ENCODE measurements around the gene OSBPL8.

Gene OSBPL8

DNA sequence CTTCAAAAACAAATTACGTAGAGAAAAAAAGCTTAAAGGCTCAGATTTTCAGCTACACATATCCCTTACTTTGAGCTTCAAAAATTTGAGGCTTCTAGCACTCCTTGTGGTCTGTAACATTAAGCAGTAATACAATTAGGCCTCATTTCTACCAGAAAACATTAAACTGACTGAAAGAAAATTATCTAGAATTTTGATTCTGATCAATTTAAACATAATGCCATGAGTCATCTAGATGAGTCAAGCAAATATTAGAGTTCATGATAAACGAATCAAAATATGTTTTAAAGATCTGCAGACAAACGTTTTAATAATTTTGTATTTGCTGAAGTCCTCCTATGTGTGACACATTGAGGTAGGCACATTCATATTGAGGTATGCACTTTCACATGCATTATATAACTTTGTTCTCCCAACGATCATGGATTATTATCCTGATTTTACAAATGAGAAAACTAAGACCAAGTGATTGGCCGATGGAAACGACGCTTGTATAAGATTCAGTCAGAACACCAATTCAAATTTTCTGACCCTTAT is 4.3 kb downstream of the OSBPL8 start:
- H3K27ac ChIP-seq (ENCODE audit: low read depth, low read length): no peak overlapping the region
- H3K9me3 ChIP-seq (ENCODE audit: control insufficient read depth, insufficient read depth, low read length): no peaks in the 10 kb centered on the region
- H3K4me1 ChIP-seq (ENCODE audit: control insufficient read depth, insufficient read depth, low read length): peaks cover 27% of the 10 kb centered on the region
- no peaks in the 10 kb centered on the region for H3K27me3 ChIP-seq (ENCODE audit: control insufficient read depth, insufficient read depth, low read length)
- no peaks in the 10 kb centered on the region for H3K36me3 ChIP-seq (ENCODE audit: control insufficient read depth, insufficient read depth, low read length)
- H3K9ac ChIP-seq (ENCODE audit: low read depth, low read length): no peak overlapping the region
- no peak overlapping the region for H3K4me3 ChIP-seq (ENCODE audit: low read depth, low read length)

DNA sequence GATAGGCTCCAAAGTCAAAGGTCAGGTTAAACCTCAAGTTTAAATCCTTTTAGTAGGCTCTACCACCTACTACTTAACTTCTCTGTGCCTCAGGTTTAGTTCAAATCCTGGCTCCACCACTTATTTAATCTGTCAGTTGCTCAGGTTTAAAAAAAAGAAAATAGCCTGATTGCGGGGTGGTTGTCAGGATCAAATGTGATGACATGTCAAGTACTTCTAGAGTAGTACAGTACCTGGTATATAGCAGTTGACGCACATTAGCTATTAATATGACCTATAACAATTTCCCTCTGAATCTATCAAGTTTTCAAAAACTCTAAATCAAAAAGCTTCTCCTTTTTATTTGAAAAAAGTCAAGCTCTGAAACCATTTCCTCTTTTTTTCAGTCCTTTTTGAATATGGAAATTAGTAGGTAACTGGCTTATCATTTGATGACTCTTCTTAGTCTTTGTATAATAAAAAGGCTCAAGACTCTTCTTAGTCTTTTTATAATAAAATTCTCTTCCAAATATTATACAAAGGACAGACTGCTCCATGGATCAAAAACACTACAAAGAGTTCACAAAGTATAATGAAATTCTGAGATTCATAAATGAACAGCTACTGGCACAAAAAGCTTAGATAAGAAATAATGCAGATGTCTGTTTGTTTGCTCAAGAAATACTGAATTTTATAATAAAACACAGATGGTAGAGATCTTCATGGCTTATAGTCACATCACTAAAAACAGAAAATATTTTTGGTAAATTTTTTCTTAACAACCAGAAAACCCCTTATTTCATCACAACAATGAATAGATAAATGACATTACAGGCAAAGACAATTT is 5.0 kb downstream of the OSBPL8 start:
- Histone ChIP-seq H3K4me1 (ENCODE audit: control insufficient read depth, insufficient read depth, low read length) (peaks cover 25% of the 10 kb centered on the region), H3K9me3 (ENCODE audit: control insufficient read depth, insufficient read depth, low read length) (no peaks in the 10 kb centered on the region), H3K4me3 (ENCODE audit: low read depth, low read length) (no peak overlapping the region), H3K27ac (ENCODE audit: low read depth, low read length) (no peak overlapping the region), H3K27me3 (ENCODE audit: control insufficient read depth, insufficient read depth, low read length) (no peaks in the 10 kb centered on the region), H3K36me3 (ENCODE audit: control insufficient read depth, insufficient read depth, low read length) (no peaks in the 10 kb centered on the region), H3K9ac (ENCODE audit: low read depth, low read length) (no peak overlapping the region)

DNA sequence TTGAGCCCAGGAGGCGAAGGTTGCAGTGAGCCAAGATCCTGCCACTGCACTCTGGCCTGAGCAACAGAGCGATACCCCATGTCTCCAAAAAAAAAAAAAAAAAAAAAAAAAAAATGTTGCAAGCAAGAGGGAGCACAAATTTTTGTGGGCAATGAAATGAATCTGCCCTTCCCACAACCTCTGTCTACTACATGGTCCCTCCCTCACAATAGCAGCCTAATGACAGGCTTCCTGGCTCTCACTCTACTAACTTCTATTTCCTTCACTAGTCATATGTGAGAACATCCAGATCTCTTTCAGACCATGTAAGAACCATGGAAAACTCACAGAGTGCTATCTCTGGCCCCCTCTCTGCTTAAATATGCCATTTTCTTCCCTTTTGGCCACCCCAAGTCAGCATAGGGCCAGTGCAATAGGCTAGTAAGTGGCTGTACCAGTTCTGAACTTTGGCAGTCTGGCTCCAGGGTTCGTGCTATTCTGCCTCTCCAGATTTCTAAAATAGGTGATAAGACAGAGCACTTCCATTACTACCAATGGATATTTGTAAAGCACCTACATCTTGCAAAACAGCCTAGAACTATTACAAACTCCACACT is 7.1 kb downstream of the OSBPL8 start:
- Histone ChIP-seq H3K4me1 (ENCODE audit: control insufficient read depth, insufficient read depth, low read length) (peaks cover 45% of the 10 kb centered on the region), H3K27ac (ENCODE audit: low read depth, low read length) (no peak overlapping the region), H3K9ac (ENCODE audit: low read depth, low read length) (no peak overlapping the region), H3K36me3 (ENCODE audit: control insufficient read depth, insufficient read depth, low read length) (no peaks in the 10 kb centered on the region), H3K9me3 (ENCODE audit: control insufficient read depth, insufficient read depth, low read length) (no peaks in the 10 kb centered on the region), H3K27me3 (ENCODE audit: control insufficient read depth, insufficient read depth, low read length) (no peaks in the 10 kb centered on the region), H3K4me3 (ENCODE audit: low read depth, low read length) (no peak overlapping the region)

- H3K36me3 ChIP-seq (ENCODE audit: control insufficient read depth, insufficient read depth, low read length): no peaks in the 10 kb centered on the region
- H3K4me1 ChIP-seq (ENCODE audit: control insufficient read depth, insufficient read depth, low read length): peaks cover 54% of the 10 kb centered on the region
- no peaks in the 10 kb centered on the region for H3K27me3 ChIP-seq (ENCODE audit: control insufficient read depth, insufficient read depth, low read length)
- H3K9me3 ChIP-seq (ENCODE audit: control insufficient read depth, insufficient read depth, low read length): no peaks in the 10 kb centered on the region
- H3K4me3 ChIP-seq (ENCODE audit: low read depth, low read length): no peak overlapping the region
- H3K9ac ChIP-seq (ENCODE audit: low read depth, low read length): no peak overlapping the region
- no peak overlapping the region for H3K27ac ChIP-seq (ENCODE audit: low read depth, low read length)
These were observed 8.1 kb downstream of the OSBPL8 start for GRCh38 chr12:76551482-76551888.

DNA sequence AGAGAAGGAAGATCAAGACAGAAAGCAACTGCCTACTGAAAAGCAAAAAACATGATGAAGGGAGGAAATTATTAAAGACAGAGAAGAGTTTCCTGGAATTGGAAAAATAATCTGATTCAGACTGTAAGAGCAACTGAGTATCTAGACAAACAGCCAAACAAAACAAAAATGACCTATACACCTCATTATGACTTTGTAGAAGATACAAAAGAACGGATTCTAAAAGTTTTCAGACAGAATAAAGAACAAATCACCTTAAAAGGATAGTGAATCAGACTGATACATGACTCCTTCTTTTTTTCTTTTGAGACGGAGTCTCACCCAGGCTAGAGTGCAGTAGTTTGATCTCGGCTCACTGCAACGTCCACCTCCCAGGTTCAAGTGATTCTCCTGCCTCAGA is 10.4 kb downstream of the OSBPL8 start:
- Histone ChIP-seq H3K27ac (ENCODE audit: low read depth, low read length) (no peak overlapping the region), H3K36me3 (ENCODE audit: control insufficient read depth, insufficient read depth, low read length) (no peaks in the 10 kb centered on the region), H3K27me3 (ENCODE audit: control insufficient read depth, insufficient read depth, low read length) (no peaks in the 10 kb centered on the region), H3K9ac (ENCODE audit: low read depth, low read length) (no peak overlapping the region), H3K4me1 (ENCODE audit: control insufficient read depth, insufficient read depth, low read length) (peaks cover 73% of the 10 kb centered on the region), H3K4me3 (ENCODE audit: low read depth, low read length) (no peak overlapping the region), H3K9me3 (ENCODE audit: control insufficient read depth, insufficient read depth, low read length) (no peaks in the 10 kb centered on the region)

- Histone ChIP-seq H3K27ac (ENCODE audit: low read depth, low read length) (peak overlapping the region; percentile 52), H3K9ac (ENCODE audit: low read depth, low read length) (no peak overlapping the region), H3K4me3 (ENCODE audit: low read depth, low read length) (no peak overlapping the region), H3K36me3 (ENCODE audit: control insufficient read depth, insufficient read depth, low read length) (no peaks in the 10 kb centered on the region), H3K9me3 (ENCODE audit: control insufficient read depth, insufficient read depth, low read length) (no peaks in the 10 kb centered on the region), H3K4me1 (ENCODE audit: control insufficient read depth, insufficient read depth, low read length) (peaks cover 79% of the 10 kb centered on the region), H3K27me3 (ENCODE audit: control insufficient read depth, insufficient read depth, low read length) (no peaks in the 10 kb centered on the region)
These were observed 11.2 kb downstream of the OSBPL8 start for GRCh38 chr12:76548222-76548837.

DNA sequence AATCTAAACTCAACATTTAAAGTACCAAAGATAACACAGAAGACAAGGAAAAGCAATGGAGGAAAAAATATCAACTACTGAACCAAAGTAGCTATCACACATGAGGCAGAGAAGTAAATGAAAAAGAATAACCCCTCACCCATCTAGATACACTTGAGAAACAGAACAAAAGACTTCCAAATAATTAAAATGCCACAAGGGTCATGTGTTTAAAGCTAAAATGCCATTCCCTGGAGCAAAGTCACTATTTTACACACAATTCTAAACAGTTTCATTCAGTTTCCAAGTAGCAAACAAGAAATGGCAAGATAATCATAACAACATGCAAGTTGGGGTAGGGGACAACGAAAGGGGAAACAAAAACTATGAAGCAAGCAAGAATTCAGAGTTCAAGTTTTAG is 12.0 kb downstream of the OSBPL8 start:
- Histone ChIP-seq H3K27me3 (ENCODE audit: control insufficient read depth, insufficient read depth, low read length) (no peaks in the 10 kb centered on the region), H3K4me1 (ENCODE audit: control insufficient read depth, insufficient read depth, low read length) (peaks cover 76% of the 10 kb centered on the region), H3K27ac (ENCODE audit: low read depth, low read length) (peak overlapping the region; percentile 52), H3K4me3 (ENCODE audit: low read depth, low read length) (peak overlapping the region; percentile 40; the same call in 1 of the 2 replicates), H3K9ac (ENCODE audit: low read depth, low read length) (no peak overlapping the region), H3K36me3 (ENCODE audit: control insufficient read depth, insufficient read depth, low read length) (no peaks in the 10 kb centered on the region), H3K9me3 (ENCODE audit: control insufficient read depth, insufficient read depth, low read length) (no peaks in the 10 kb centered on the region)

DNA sequence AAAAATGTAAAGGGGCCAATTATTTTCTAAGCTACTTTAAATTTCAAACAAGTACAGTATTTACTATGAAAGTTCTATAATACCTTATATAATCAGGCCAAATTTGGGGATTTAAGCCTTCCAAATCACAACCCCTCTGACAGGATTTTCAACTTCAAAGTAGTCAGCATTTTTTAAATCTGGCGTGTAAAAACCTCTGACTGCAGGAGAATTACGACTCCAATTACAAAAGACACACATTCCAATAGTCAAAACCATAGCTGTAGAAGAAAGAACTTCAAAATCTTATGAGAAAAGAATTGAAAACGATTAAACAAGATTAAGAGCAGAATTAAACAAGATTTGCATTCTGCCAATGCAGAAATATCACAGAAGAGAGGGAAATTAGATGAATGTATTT is 12.7 kb downstream of the OSBPL8 start:
- peaks cover 69% of the 10 kb centered on the region for H3K4me1 ChIP-seq (ENCODE audit: control insufficient read depth, insufficient read depth, low read length)
- H3K9ac ChIP-seq (ENCODE audit: low read depth, low read length): no peak overlapping the region
- H3K4me3 ChIP-seq (ENCODE audit: low read depth, low read length): peak overlapping the region; percentile 40; the same call in 1 of the 2 replicates
- no peaks in the 10 kb centered on the region for H3K36me3 ChIP-seq (ENCODE audit: control insufficient read depth, insufficient read depth, low read length)
- no peaks in the 10 kb centered on the region for H3K27me3 ChIP-seq (ENCODE audit: control insufficient read depth, insufficient read depth, low read length)
- no peaks in the 10 kb centered on the region for H3K9me3 ChIP-seq (ENCODE audit: control insufficient read depth, insufficient read depth, low read length)
- peak overlapping the region; percentile 34 for H3K27ac ChIP-seq (ENCODE audit: low read depth, low read length)

- Histone ChIP-seq H3K36me3 (ENCODE audit: control insufficient read depth, insufficient read depth, low read length) (no peaks in the 10 kb centered on the region), H3K9ac (ENCODE audit: low read depth, low read length) (no peak overlapping the region), H3K27me3 (ENCODE audit: control insufficient read depth, insufficient read depth, low read length) (no peaks in the 10 kb centered on the region), H3K4me3 (ENCODE audit: low read depth, low read length) (no peak overlapping the region), H3K27ac (ENCODE audit: low read depth, low read length) (no peak overlapping the region), H3K4me1 (ENCODE audit: control insufficient read depth, insufficient read depth, low read length) (peaks cover 61% of the 10 kb centered on the region), H3K9me3 (ENCODE audit: control insufficient read depth, insufficient read depth, low read length) (no peaks in the 10 kb centered on the region)
These were observed 14.1 kb downstream of the OSBPL8 start for GRCh38 chr12:76545486-76545885.

DNA sequence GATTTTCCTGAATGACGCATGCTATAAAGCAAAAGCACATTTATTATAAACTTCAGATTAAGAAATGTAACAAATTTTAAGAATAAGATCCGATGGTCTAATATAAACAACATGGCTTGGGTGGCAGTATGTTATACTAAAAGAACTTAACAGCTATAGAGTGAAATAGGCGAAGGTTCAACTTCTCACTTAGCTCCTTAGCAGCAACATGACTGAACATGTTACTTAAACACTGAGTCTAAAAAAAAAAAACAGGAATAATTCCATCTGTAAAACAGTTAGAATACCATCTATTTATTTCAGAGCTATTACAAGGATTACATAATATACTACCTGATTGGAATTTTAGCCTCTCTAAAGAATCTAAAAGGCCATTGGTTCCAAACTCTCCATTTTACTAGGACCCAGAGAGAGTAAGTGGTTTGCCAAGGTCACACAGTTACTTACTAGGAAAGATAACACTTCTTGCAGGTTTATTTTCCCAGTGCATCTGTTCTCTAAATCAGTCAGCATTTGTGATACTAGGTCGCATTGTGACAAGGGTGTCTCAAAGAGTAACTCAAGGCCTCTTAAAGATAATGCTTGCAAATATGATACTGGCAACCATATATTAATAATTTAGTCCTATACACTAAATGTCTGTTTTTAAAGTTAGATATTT is 14.8 kb downstream of the OSBPL8 start:
- Histone ChIP-seq H3K4me1 (ENCODE audit: control insufficient read depth, insufficient read depth, low read length) (peaks cover 66% of the 10 kb centered on the region), H3K9me3 (ENCODE audit: control insufficient read depth, insufficient read depth, low read length) (no peaks in the 10 kb centered on the region), H3K4me3 (ENCODE audit: low read depth, low read length) (no peak overlapping the region), H3K27ac (ENCODE audit: low read depth, low read length) (peak overlapping the region; percentile 25), H3K9ac (ENCODE audit: low read depth, low read length) (no peak overlapping the region), H3K27me3 (ENCODE audit: control insufficient read depth, insufficient read depth, low read length) (no peaks in the 10 kb centered on the region), H3K36me3 (ENCODE audit: control insufficient read depth, insufficient read depth, low read length) (no peaks in the 10 kb centered on the region)
